Measurements from ENCODE around the gene TAL1.

The TAL1 gene

DNA sequence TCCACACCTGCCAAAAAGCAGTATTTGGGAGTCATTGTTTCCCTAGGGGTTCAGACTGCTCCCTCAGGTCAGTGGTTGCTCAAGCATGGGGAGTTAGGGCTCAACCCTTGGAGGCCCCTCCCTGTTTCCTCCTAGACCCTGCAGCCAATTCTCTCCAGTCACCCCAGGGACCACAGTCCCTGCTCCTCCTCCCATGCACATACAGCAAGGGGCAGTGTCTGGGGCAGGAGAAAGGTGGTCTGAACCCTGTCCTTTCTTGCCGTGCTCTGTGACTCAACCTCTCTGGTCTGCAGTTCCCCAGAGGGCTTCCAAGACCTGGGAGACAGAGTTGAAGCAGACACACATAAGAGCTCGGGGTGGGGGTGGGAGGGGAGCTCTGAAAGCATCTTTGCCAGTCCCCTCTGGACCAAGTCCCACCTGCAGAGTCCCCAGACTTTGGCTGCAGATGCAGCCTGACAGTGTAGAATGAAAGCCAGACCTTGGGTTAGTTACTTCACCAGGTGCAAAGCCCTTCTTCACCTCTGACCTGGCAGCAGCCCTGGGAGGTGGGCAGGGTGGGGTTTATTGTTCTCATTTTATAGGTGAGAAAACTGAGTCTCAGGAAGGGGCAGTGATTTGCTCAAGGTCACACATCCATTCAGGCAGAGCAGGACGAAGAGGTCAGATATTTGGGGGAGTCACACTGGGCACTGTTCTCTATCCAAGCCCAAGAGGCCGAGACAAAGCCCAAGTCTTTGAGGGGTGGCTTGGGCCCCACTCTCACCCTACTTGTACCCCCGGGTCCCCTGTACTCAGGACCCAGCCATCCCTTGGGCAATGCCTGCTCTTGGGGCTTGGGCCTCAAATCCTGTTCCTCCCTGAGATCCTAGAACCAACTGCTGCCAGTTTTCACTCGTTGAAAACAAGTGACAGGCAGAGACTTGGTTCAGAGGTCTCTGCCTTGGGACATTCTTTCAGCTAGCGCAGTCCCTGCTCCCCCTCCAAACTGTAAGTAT, 42.9 kb downstream of the TAL1 start:
- no peak for DNase-seq (ENCODE audit: low spot score)

DNA sequence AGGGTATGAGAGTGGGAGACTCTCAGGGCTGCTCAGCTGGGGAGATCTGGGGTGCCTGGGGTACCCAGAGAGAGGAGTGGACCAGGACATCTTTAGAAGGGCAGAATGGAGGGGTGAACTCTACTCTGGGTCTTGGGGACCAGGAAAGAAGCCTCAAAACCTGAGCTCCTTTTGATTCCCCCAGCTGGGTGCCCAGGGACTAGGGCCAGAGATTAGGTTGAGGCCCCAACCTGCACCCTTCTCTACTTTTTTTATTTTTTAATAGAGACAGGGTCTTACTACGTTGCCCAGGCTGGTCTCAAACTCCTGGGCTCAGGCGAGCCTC, 44.1 kb downstream of the TAL1 start:
- DNase-seq (ENCODE audit: low spot score): no peak

DNA sequence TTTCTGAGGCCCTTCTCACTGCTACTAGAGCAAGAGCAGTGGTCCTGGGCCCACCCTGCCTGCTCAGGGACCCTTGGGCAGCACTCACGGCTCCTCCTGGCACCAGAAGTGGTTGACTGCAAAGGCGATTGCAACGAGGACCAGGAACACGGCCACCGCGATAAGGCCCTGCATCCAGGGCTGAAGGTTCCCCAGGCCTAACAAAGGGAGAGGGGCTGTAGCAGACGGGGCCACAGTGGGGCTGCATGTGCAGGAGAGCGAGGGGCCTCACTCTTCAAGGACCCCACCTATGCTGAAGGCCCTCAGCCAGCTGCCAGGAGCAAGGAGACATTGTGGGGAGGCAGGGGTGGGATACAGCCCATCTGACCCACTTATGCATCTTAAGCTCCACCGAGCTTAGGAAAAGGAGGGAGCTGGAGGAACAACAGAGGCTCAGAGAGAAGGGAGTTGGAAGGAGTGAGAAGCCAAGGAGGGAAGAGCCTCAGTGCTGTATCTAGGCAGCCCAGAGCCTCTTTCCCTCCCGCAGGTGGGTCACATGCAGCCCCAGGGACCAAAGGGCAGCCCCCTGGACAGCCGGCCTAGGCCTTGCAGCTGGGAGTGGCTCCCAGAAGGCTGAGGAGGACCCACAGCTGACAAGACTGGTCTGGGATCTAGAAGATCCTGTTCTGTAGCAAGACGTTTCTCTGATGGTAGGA, 44.6 kb downstream of the TAL1 start:
- no peak for DNase-seq (ENCODE audit: low spot score)

DNA sequence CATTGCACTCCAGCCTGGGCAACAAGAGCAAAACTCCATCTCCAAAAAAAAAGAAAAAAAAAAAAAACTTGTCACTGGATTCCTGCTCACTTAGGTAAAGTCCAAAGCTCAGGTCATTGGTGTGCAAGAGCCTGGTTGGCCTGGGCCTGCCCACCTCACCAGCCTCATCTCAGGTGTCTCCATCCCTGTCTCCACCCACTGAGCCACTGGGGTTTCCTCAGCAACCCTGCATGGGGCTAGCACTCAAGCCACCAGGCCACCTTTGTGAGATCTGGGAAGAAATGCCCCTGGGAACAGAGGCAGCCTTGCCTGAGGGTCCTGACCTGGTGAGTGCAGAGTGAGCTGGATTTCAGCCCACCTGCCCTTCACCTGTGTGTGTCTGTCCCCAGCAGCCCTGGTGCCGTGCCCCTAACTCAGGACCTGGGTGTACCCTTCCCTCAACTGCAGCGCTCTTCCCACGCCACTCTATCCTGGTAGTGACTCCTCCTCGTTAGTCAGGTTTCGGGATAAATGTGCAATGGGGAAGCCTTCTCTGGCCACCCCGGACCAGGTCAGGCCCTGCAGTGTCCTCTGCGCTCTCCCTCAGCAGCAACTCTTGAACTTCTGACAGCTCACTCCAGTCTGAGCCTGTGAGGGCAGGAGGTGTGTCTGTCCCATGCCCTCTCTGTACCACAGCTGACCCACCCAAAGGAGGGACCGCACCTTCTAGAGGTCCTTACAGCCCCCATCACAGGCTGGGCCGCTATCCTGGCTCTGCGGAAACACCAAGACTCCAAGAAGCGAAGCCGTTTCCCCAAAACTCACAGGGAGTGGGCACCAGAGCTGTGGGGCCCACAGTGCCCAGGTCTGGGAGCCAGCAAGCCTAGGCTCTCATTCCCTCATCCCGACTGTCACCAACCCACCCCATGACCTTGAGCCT, 45.5 kb downstream of the TAL1 start:
- no peak for DNase-seq (ENCODE audit: low spot score)

DNA sequence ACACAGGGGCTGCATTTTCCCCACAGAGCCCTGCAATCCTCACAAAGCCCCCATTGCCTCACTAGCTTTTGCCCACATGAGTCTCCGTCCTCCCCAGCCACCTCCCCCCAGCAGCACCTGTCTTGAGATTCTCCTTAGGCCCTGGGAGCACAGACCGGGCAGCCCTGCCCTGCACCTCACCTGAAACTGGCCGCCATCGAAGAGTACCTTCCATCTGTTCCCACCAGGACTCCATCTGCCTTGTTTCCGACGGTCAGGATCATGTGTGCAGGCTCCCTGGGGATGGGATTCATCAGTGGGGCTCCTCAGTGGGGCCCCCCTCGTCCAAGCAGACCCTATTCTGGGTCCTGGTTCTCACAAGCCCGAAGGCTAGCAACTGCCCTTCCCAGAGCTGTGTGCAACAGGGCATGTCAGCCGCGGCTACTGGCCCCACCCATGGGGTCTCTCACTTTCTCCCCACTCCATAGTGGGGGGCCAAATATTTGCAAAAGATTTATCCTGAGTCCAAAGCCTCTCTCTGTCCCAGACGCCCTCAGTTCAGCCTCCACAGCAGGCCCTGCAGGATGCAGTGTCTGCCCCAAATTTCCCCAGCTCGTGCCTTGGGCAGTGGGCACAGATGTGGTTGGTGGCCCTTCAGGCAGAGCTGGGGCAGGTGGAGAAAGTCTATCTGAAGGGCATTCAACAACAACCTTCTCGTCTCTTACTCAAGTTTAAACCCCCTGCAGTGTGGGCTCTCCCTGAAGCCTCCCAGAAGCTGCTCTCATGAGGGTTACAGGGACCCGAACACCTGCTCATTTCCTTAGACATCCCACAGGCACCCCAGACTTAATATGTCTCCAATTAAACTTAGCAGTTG, 47.0 kb downstream of the TAL1 start:
- no peak for DNase-seq (ENCODE audit: low spot score)

DNA sequence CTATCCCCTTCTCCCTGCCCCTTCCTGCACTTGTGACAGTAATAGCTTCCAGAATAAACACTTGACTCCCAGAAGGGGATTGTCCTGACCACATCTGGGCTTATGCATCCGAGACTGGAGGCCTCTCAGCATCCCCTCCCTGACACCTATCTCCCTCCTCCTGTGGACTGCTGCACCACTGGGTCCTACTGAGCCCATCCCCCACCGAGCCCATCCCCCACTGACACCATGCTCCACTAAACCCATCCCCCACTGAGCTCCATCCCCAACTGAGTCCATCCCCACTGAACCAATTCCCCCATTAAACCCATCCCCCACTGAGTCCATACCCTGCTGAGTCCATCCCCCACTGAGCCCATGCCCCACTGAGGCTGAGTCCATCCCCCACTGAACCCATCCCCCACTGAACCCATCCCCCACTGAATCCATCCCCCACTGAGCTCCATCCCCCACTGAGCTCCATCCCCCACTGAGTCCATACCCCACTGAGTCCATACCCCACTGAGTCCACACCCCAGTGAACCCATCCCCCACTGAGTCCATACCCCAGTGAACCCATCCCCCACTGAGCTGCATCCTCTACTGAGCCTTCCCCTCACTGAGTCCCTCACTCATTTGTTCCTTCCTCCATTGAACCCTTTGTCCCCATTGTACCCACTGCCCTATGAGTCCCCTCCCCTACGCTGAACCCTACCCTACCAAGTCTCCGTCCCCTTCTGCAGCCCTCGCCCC, 47.8 kb downstream of the TAL1 start:
- no peak for DNase-seq (ENCODE audit: low spot score)

DNA sequence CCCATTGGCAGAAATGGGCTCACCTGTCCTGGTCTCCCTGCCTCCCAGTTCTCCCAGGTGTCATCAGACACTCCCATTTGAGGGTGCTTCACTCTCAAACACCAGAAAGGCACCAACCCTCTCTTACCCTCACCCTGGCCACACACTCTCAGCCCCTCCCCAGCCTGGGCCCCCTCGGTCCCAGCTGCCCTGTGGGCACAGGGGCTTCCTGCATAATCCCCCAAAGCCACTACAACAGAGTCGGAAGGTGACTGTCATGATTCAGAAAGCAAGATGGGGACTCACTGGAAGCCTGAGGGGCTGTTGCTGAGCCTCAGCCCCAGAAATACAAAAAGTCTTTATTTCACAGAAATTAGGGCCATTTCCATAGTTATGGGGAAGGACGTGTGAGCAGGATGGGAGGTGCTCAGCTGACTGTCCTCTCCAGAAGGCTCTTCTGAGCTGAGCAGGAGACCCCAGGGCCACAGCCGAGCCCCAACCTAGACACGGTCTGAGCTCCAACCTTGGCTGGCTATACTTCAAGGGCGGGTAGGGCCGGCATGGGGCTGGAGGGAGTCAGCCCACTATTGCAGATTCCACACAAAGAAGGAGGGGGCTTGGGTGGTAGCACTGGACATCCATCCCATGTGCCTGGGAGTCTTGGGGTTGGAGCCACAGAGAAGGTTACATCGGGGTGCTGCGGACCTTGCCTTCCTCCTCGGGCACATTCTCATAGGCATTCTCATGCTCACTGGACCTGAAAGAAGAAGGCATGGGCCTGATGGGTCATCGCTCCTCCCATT, 48.5 kb downstream of the TAL1 start:
- DNase-seq (ENCODE audit: low spot score): no peak

DNA sequence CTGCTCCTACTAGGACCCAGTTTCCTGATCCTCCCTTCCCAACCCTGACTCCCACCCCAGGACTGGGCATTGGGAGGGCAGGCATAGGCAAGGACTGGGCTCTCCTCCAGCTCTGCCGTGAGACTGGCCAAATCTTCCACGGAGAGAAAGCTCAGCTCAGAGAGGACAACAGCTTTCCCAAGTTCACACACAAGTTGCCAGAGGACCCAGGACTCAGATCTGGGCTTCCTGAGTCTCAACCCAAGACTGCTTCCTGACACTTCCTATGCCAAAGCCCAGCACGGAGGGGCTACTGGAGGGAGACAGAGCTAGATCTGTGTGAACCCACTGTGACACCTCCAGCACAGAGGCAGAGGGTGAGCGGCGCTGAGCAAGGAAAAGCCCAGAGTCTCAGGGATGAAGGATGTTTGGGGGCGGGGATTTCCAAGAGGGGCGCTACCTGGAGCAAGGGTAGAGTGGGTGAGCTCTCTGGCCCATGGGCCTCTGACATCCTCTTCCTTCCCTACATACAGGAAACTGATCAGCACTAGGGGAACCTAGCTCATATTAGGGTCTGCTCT, 49.3 kb downstream of the TAL1 start:
- no peak for DNase-seq (ENCODE audit: low spot score)

DNA sequence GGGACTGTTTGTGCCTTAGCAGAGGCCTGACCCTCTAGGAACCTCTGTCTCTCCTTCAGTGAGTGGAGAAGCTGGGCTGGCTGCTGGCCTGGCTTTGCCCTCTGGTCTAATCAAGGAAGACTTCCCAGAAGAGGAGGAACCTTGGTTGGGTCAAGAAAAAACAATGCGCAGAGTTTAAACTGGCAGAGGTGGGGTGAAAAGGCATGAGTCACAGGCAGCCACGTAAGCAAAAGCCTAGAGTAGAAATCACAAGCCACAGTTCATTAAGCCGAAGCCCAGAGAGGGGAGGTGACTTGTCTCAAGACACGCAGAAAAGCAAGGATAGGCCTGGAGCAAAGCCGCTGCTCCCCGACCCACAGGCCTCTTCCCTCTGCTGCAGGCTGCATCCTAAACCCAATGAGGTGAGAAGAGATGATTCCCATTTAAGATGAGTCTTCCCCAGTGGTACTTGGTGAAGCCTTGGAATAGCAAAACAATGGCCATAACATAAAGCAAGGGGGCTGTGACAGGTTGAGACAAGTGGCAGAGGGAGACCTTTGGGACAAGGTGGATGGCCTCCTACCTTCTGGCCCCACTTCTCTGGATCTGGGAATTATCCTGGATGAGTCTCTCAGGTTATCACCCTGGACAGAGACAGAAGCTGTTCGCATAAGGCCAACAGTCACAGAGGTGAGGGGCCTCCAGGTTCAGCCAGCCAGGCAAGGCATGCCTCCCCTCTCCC, 49.9 kb downstream of the TAL1 start:
- no peak for DNase-seq (ENCODE audit: low spot score)

DNA sequence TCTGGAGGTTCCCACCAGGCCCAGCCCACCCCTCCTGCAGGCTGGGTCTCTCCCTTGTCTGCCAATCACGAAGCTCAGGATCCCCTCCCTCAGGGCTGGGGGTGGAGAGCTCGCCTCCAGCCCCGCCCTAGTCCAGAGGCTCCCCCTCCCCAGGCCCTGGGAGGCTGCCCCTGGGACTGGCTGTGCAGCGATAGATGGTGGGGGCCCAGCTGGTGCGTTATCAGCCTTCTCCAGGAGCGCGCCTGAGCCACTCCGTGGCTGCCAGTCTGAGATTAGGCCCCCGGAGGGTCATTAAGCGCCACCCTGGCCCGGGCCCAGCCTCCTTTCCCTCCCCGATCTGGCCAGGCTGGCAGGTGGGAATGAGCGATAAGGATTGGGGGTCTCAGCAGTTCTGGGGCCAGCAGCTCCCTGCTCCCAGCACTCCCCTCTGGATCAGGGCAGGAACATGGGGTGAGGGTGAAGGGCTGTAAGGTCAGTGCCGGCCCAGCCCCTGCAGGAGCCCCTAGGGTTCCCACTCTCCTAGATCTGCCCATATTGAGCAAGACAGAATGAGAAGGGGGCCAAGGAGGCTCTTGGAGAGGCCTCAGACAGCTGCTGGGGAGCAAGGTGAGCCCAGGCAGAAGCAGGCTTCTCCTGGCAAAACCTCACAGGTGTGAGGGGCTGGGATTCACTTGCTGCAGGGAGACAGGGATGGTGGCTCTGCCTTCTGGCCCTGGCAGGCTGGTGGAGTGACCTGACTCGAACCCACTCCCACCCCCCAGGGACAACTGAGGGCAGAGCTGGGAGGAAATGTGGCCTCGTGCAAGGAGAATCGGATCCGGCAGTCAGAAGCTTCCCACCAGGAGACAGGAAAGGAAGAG, 50.7 kb downstream of the TAL1 start:
- no peak for DNase-seq (ENCODE audit: low spot score)

DNA sequence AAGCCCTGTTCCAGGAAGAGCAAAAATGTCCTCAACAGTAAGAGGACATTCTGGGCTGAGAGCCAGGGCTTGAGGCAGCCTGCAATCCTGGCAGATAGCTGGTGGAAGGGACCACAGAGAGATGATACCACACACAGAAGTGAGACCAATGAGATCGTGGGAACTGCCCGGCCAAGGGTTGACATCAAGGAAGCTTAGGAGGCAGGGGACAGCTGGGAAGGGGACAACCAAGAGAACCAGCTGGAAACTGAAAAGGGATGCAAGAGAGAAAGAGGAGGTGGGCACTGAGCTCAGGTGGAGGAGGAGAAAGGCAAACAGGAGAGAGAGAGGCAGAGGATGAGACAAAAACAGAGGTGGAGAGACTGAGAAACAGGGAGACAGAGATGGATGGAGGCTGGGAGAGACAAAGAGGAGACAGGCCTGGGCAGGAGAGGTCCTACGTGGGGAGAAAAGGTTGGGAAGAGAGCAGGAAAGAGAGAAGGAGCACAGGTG, 51.4 kb downstream of the TAL1 start:
- DNase-seq (ENCODE audit: low spot score): no peak

DNA sequence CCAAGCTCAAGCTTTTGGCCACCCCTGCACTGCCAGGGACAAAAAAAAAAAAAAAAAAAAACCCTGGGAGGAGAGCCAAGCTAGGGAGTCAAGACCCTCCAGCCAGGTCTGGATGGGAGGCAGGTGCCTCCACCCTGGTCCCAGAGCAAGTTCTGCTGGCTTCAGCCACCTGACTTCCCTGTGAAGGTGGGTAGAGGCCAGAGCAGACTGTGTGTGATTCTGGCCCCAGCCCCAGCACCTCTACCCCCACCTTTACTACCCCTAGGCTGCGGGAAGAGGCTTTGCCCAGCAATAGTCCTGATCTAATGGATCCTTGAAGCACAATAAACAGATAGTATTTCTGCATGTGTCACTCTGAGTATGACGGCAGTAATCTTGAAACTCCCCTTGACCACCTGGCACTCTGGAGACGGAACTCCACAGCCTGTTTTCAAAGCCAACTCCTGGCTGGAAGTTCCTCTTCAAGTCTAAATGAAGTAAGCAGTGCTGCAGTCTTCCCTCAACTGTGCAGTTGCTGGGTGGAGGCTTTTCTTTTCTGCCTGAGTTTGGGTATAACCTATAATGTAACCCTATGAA, 51.9 kb downstream of the TAL1 start:
- DNase-seq (ENCODE audit: low spot score): no peak

DNA sequence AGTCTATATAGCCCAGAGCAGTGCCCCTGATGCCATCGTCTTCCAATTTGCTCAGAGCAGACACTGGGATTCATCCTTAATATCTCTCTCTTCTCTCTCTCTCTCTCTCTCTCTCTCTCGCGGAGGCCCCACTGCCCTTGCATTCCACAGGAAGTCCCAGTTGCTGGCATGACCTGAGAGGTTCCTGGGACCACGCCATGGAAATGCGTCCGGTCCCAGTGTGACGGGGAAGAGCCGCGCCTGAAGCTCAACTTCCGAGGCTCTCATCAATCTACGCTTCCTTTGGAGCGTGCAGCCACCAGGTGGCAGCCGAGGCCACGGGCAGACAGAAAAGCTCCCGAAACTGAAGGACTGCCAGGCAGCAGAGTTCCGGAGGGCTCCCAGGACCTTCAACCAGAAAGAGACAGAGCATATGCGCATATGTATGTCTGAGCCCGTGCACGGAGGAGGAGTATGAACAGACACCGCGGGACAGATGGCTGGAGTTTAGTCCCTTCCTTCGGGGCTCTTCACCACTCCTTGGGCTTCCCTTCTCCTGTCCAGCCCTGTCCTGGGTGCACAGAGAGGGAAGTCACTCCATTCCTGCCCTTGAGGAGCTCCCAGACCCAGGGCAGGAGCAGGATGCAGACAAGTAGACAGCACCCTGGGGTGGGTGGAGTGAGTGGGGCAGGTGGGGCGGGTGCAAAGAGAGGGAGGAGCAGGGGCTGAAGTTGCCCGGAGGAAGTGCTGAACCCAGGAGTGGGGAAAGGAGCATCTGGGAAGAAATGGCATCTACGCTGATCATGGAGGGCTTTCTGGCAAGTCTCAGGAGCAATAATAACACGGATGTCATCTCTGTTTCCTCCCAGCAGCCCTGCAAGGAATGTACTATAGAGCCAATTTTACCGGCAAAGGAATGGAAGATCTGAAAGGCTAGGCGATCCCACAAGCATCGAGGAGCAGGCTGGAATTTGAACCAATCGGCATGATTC, 52.7 kb downstream of the TAL1 start:
- DNase-seq (ENCODE audit: low spot score): peak; percentile 94

DNA sequence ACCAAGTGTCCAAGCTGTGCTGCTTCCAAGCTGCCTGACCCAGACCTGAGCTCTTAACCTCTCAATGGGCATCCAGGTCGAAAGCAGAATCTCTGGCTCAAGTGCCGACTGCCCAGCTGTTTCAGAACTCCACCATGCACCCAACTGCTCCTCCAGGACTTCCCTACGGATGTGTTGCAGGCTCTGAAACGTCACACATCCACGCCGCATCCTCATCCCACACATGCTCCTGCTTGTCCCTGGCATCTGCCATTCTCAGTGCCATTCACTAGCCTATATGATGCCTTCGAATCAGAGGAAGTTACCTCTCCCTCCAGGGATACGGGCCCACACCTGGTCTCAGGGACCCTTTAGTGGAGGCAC, 53.4 kb downstream of the TAL1 start:
- no peak for DNase-seq (ENCODE audit: low spot score)

DNA sequence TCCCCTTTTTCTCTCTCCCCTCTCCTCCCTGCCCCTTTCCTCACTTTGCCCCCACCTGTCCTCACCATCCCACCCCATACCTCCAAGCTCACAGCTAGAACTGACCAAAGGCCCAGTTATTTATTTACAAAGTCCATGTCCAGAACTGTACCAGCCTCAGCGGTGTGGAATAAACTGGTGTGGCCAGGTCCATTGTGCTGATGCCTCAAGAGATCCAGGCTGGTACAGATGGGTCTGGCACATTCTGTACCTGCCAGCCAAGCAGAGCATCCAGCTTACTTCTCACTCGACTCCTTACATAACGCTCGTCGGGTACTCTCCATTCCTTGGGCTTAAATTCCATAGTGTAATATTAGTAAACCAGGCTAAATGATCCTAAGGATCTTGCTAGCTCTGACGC, 54.0 kb downstream of the TAL1 start:
- no peak for DNase-seq (ENCODE audit: low spot score)

DNA sequence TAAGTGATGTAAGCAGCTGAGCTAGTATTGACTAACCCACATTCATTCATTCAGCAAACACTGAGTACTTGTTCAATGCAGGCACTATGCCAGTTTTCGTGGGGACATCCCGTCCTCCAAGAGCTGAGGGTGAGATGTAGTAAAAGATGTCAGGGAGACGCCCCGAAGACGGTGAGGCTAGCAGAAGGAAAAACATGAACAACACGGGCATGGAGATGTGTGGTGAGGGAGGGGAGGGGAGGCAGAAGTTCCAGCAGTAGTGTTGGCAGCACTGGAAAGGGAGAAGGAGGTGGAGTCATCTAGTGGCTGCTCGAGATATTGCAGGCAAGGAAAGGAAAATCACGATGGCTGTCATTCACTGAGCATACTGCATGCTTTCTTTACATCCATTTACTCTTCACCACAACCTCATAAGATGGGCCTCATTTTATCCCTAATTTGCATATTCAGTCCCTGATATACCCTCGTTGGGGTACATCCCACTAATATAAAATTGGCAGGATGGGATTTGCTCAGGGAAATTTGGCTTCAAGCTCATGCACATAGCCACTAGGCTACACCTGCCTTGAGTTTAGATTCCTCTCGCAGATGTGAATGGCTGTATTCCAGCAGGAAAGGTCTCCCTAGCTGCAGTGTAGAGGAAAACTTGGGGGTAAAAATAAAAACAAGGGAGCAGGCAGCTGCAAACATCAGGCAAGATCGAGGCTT, 56.6 kb downstream of the TAL1 start:
- DNase-seq (ENCODE audit: low spot score): peak; percentile 59
